ENCODE measurements around the gene RPS5.

GRCh38 chr19:58345558-58345957 lies 41.5 kb upstream of the RPS5 start:
- TF ChIP-seq EZH2 (IDR thresholded peaks at IDR 0.05), result no peak
- TF ChIP-seq, protein P1, sequence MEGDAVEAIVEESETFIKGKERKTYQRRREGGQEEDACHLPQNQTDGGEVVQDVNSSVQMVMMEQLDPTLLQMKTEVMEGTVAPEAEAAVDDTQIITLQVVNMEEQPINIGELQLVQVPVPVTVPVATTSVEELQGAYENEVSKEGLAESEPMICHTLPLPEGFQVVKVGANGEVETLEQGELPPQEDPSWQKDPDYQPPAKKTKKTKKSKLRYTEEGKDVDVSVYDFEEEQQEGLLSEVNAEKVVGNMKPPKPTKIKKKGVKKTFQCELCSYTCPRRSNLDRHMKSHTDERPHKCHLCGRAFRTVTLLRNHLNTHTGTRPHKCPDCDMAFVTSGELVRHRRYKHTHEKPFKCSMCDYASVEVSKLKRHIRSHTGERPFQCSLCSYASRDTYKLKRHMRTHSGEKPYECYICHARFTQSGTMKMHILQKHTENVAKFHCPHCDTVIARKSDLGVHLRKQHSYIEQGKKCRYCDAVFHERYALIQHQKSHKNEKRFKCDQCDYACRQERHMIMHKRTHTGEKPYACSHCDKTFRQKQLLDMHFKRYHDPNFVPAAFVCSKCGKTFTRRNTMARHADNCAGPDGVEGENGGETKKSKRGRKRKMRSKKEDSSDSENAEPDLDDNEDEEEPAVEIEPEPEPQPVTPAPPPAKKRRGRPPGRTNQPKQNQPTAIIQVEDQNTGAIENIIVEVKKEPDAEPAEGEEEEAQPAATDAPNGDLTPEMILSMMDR (IDR thresholded peaks at IDR 0.05), result no peak
